HepG2 (cell line): ENCODE data around the gene FRMD3. TPM values are rescaled to one million over a fixed set of nuclear protein-coding genes. Genes with fewer than 3 reads are reported as not detected.

Source experiments
- ATAC-seq: fragments of 200-7000 bp; cut with Tn5 transposase; 3 replicates; pipeline ENCODE4 v1.9.1; 2020; ENCODE audit warnings: mild to moderate bottlenecking, moderate library complexity
- BruUV-seq: library from RNA; stranded (reverse); fragments of 400-500 nt; replicated peaks from 2 replicates; lab custom pipeline; 2021; lab: Mats Ljungman, UMichigan
- CTCF ChIA-PET: fragments of 300-600 bp; formaldehyde crosslinking; extraction: SDS; loops from one replicate; lab custom pipeline; 2021; ENCODE audit warnings: low total read pairs, inconsistent platforms, low intra/inter-chr PET ratio; lab: Yijun Ruan, JAX
- POLR2A ChIA-PET: fragments of 350-600 bp; sonication (Branson Sonifier 250); formaldehyde crosslinking; loops from one replicate; lab custom pipeline; 2020; ENCODE audit warnings: antibody characterized with exemption, inconsistent platforms; lab: Yijun Ruan, JAX
- DNase-seq: peaks from one replicate; pipeline ENCODE4 v3.0.0-alpha.2; 2015; ENCODE audit warnings: low spot score
- FAIRE-seq: peaks from 3 replicates; lab custom pipeline; 2011; peaks lifted over from hg19 to GRCh38; lab: Jason Lieb, UNC
- H2AFZ ChIP-seq: one replicate; pipeline ENCODE4 v1.6.1; 2011; ENCODE audit warnings: low read length, inconsistent platforms
- H3K27ac ChIP-seq: fragments of 300-600 bp; 3 replicates; pipeline ENCODE4 v1.8.0; 2011; ENCODE audit warnings: mixed run types, mild to moderate bottlenecking, mixed read lengths, low read length, inconsistent platforms; ENCODE audit not compliant: insufficient read depth; ENCODE audit errors: extremely low read length
- H3K27me3 ChIP-seq, 2 experiments: fragments of 200-600 bp in 1 of 2; 2 replicates in 1 of 2; 3 replicates in 1 of 2; pipeline versions ENCODE4 v1.6.0 to v1.8.0; 2011; ENCODE audit warnings: low read length in 2 of 2, mild to moderate bottlenecking in 2 of 2, moderate library complexity in 2 of 2, inconsistent platforms in 1 of 2; ENCODE audit not compliant: insufficient read depth in 2 of 2, control insufficient read depth in 1 of 2
- H3K36me3 ChIP-seq, 2 experiments: fragments of 200-600 bp in 1 of 2; replicated peaks in 1 of 2; 2 replicates in 1 of 2; 3 replicates in 1 of 2; pipeline versions ENCODE4 v1.5.1 to v1.8.0; 2011; ENCODE audit warnings: low read length in 2 of 2, inconsistent platforms in 1 of 2; ENCODE audit not compliant: insufficient read depth in 2 of 2, control insufficient read depth in 1 of 2
- H3K4me1 ChIP-seq: 2 replicates; pipeline ENCODE4 v1.5.1; 2012; ENCODE audit warnings: low read length, inconsistent platforms; ENCODE audit not compliant: insufficient read depth
- H3K4me2 ChIP-seq: 2 replicates; pipeline ENCODE4 v1.6.0; 2011; ENCODE audit warnings: low read depth, low read length, inconsistent platforms
- H3K4me3 ChIP-seq, 3 experiments: fragments of 200-600 bp in 1 of 3; sonication (generic), shearing (Covaris generic) in 1 of 3; replicated peaks in 1 of 3; 2 replicates each; pipeline ENCODE4 v1.5.1; 2011 to 2016; ENCODE audit warnings: low read length in 3 of 3, inconsistent platforms in 2 of 3, low read depth in 2 of 3, mild to moderate bottlenecking in 2 of 3, control low read depth in 1 of 3, mixed read lengths in 1 of 3; ENCODE audit not compliant: insufficient read depth in 1 of 3
- H3K79me2 ChIP-seq: one replicate; pipeline ENCODE4 v1.6.1; 2011; ENCODE audit warnings: low read length, inconsistent platforms; ENCODE audit not compliant: insufficient read depth
- H3K9ac ChIP-seq: 2 replicates; pipeline ENCODE4 v1.6.0; 2011; ENCODE audit warnings: mild to moderate bottlenecking, low read depth, low read length, inconsistent platforms; ENCODE audit not compliant: insufficient read depth
- H3K9me3 ChIP-seq: 2 replicates; pipeline ENCODE4 v1.5.1; 2012; ENCODE audit warnings: mild to moderate bottlenecking, low read length
- H4K20me1 ChIP-seq: 2 replicates; pipeline ENCODE4 v1.6.0; 2011; ENCODE audit warnings: inconsistent platforms, mild to moderate bottlenecking, low read length, moderate library complexity; ENCODE audit not compliant: insufficient read depth
- BCL3 ChIP-seq: sonication (generic); formaldehyde crosslinking; IDR thresholded peaks from 2 replicates; pipeline ENCODE4 v1.5.1; 2020; ENCODE audit warnings: mild to moderate bottlenecking, missing genetic modification reagents, moderate library complexity
- GFI1 ChIP-seq: sonication (generic); formaldehyde crosslinking; IDR thresholded peaks from 2 replicates; pipeline ENCODE4 v1.5.0; 2020; ENCODE audit warnings: missing genetic modification reagents, mild to moderate bottlenecking, borderline replicate concordance
- PHF21A ChIP-seq: sonication (generic); formaldehyde crosslinking; IDR thresholded peaks from 2 replicates; pipeline ENCODE4 v1.5.0; 2020; ENCODE audit warnings: mild to moderate bottlenecking, missing genetic modification reagents
- RARG ChIP-seq: sonication (generic); formaldehyde crosslinking; IDR thresholded peaks from 2 replicates; pipeline ENCODE4 v1.4.0; 2020; ENCODE audit warnings: low read depth, mild to moderate bottlenecking, missing genetic modification reagents
- RERE ChIP-seq: IDR thresholded peaks from 2 replicates; pipeline ENCODE4 v1.6.1; 2016; ENCODE audit warnings: low read depth, missing genetic modification reagents, missing compliant biosample characterization
- TBL1XR1 ChIP-seq: fragments of 150-350 bp; IDR thresholded peaks from 2 replicates; pipeline ENCODE4 v1.6.1; 2014; ENCODE audit warnings: borderline replicate concordance, low read length; ENCODE audit not compliant: partially characterized antibody
- YY1 ChIP-seq: IDR thresholded peaks from 2 replicates; pipeline ENCODE4 v1.6.1; 2011; ENCODE audit warnings: low read length, low read depth, moderate library complexity, mild to moderate bottlenecking; ENCODE audit not compliant: insufficient read depth, insufficient replicate concordance
- ZFP36L1 ChIP-seq: sonication (generic); formaldehyde crosslinking; IDR thresholded peaks from 2 replicates; pipeline ENCODE4 v1.8.0; 2022; ENCODE audit warnings: mild to moderate bottlenecking, missing genetic modification reagents, moderate library complexity
- ZNF263 ChIP-seq: sonication (generic); formaldehyde crosslinking; IDR thresholded peaks from 2 replicates; pipeline ENCODE4 v1.4.0; 2020; ENCODE audit warnings: missing genetic modification reagents
- ZNF503 ChIP-seq: sonication (generic); formaldehyde crosslinking; IDR thresholded peaks from 2 replicates; pipeline ENCODE4 v1.4.0; 2020; ENCODE audit warnings: missing genetic modification reagents
- ZNF558 ChIP-seq: sonication (generic); formaldehyde crosslinking; IDR thresholded peaks from 2 replicates; pipeline ENCODE4 v1.9.0; 2022; ENCODE audit warnings: mild to moderate bottlenecking, missing genetic modification reagents, borderline replicate concordance
- ZNF672 ChIP-seq: sonication (generic); formaldehyde crosslinking; IDR thresholded peaks from 2 replicates; pipeline ENCODE4 v1.8.1; 2022; ENCODE audit warnings: missing genetic modification reagents
- ZNF737 ChIP-seq: sonication (generic); formaldehyde crosslinking; IDR thresholded peaks from 2 replicates; pipeline ENCODE4 v1.5.0; 2020; ENCODE audit warnings: missing genetic modification reagents, mild to moderate bottlenecking, borderline replicate concordance
- ZNF782 ChIP-seq: sonication (generic); formaldehyde crosslinking; IDR thresholded peaks from 2 replicates; pipeline ENCODE4 v1.4.0; 2020; ENCODE audit warnings: missing genetic modification reagents, mild to moderate bottlenecking, borderline replicate concordance
- WGBS: methylation state at CpG from one replicate; pipeline ENCODE4 v1.1.6; 2017; ENCODE audit warnings: low lambda C conversion rate; 5-methylcytosine and 5-hydroxymethylcytosine counted together
- in situ Hi-C: cut with HindIII; loops from 2 replicates; pipeline ENCODE4 v1.10.0; 2017; ENCODE audit warnings: low pct_unique_long_range_greater_than_20kb; ENCODE audit not compliant: extremely low pct_ligation_motif_present
- intact Hi-C: fragments of 100-400 bp; cut with micrococcal nuclease; formaldehyde crosslinking; loops from one replicate; pipeline ENCODE4 v1.10.0; 2022; ENCODE audit not compliant: unreplicated experiment
- polyA plus RNA-seq, 8 experiments: library from polyadenylated mRNA; depleted of rRNA in 3 of 8; stranded (reverse) in 7 of 8; unstranded in 1 of 8; fragments of >200 nt; fragmentation: Illumina TruSeq in 4 of 8; extraction: Trizol in 4 of 8; gene quantifications; 2 replicates each; pipeline versions ENCODE4 v1.2.1 to v1.2.3, GENCODE V29; 2011 to 2016; ENCODE audit warnings: low read depth in 4 of 8, missing spikeins in 1 of 8, mixed read lengths in 1 of 8; ENCODE audit not compliant: insufficient read depth in 1 of 8
- total RNA-seq, 5 experiments: library from RNA; depleted of rRNA; stranded (reverse); fragments of >200 nt; fragmentation: Illumina TruSeq; extraction: Trizol; gene quantifications; 2 replicates each; pipeline ENCODE4 v1.2.3, GENCODE V29; 2016; ENCODE audit warnings: low read depth in 1 of 5

The FRMD3 gene
- total and polyA plus RNA-seq, 2 of the 13 experiments (the other 11 are each of a cell fraction or from before 2014, with no cell fraction given), result 3.2 to 7.7 TPM

DNA sequence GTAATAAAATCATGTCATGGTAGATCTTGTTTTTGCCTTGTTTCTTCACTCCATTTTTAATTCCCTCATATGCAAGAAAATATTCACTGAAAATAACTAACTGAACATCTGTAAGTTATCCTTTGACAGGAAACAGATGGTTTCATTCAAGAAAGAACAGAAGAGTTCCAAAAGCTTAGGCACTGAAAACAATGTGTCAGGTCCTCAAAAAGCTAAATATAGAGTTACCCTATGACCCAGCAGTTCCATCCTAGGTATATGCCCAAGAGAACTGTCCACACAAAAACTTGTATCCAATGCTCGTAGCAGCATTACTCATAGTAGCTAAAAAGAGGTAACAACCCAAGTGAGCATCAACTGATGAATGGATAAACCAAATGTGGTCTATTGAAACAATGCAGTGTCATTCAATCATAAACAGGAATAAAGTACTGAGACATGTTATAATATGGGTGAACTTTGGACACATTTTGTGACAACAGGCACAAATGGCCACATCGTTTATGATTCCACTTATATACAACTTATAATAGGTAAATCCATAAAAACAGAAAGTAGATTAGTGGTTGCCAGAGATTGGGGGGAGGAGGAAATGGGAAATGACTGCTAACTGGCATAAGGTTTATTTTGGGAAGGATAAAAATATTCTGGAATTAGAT, 231.0 kb downstream of the FRMD3 start (continued):
- TF ChIP-seq RARG (CRISPR knock-in tag), result no peak

DNA sequence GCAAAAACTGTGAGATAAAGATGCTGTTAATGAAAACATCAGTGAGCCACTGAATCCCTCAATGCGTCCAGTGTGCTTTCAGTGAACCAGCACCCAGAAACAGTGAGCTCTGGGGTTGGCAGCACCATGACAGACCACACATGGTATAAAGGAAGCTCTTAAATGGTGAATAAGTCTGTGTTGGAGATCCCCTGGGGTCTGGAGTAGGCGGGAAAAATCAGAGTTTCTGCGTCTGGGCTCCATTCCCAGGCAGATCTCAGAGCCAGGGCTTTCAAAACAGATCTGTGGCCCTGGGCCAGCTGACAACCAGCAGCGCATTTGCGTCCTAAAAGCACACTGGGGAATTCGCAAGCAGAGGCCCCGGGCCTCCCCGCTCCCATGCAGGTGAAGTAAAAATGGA, 233.5 kb downstream of the FRMD3 start:
- H3K9me3 ChIP-seq, result no peaks in the 10 kb centered on the region
- H2AFZ ChIP-seq, result no peak overlapping the region
- ChIA-PET POLR2A (no interaction called here), CTCF (no interaction called here)
- no peak for TF ChIP-seq PHF21A (CRISPR knock-in tag)
- no peak for TF ChIP-seq RERE (CRISPR knock-in tag)
- TF ChIP-seq TBL1XR1, result no peak
- no peak for TF ChIP-seq ZNF782 (CRISPR knock-in tag)
- no peak for TF ChIP-seq YY1
- no peak for TF ChIP-seq ZNF503 (CRISPR knock-in tag)
- TF ChIP-seq GFI1 (CRISPR knock-in tag), result no peak
- TF ChIP-seq BCL3 (CRISPR knock-in tag), result no peak
- TF ChIP-seq ZNF672 (CRISPR knock-in tag), result no peak
- TF ChIP-seq ZFP36L1 (CRISPR knock-in tag), result no peak
- no peak for TF ChIP-seq ZNF263 (CRISPR knock-in tag)
- TF ChIP-seq ZNF558 (CRISPR knock-in tag), result no peak
- TF ChIP-seq ZNF737 (CRISPR knock-in tag), result no peak
- DNase-seq (no peak), FAIRE-seq (no peak), ATAC-seq (no peak)
- no peaks in the 10 kb centered on the region for H3K27me3 ChIP-seq
- no TSS peak for BruUV-seq
- H4K20me1 ChIP-seq, result no peaks in the 10 kb centered on the region
- H3K36me3 ChIP-seq, result peaks cover 0 to 19% of the 10 kb centered on the region in 2 experiments; a peak in 2 of 5 replicates
- H3K4me3 ChIP-seq, result no peak overlapping the region
- H3K9ac ChIP-seq, result no peak overlapping the region
- no peaks in the 10 kb centered on the region for H3K4me1 ChIP-seq
- WGBS, result 96% methylated on average over 8 of the region's 8 CpGs
- in situ Hi-C loops, result no loop called here
- H3K27ac ChIP-seq, result no peak overlapping the region
- no peaks in the 10 kb centered on the region for H3K79me2 ChIP-seq
- no peak overlapping the region for H3K4me2 ChIP-seq
- intact Hi-C loops, result no loop called here
